Nephron progenitor cell (in vitro differentiated cells): ENCODE data around the gene MYL4.

Source experiments
- DNase-seq: peaks from one replicate; pipeline ENCODE4 v3.0.0; 2021
- H3K27ac Mint-ChIP-seq: 2 replicates; pipeline ENCODE4 v1.8.0; 2021; ENCODE audit warnings: mild to moderate bottlenecking, moderate library complexity, mixed read lengths
- H3K27me3 Mint-ChIP-seq: 2 replicates; pipeline ENCODE4 v1.8.0; 2021; ENCODE audit warnings: mild to moderate bottlenecking, low read depth, mixed read lengths; ENCODE audit not compliant: poor library complexity
- H3K36me3 Mint-ChIP-seq: 2 replicates; pipeline ENCODE4 v1.8.0; 2021; ENCODE audit warnings: low read depth, mixed read lengths
- H3K4me1 Mint-ChIP-seq: 2 replicates; pipeline ENCODE4 v1.8.0; 2021; ENCODE audit warnings: mixed read lengths
- H3K4me3 Mint-ChIP-seq: 2 replicates; pipeline ENCODE4 v1.8.0; 2021; ENCODE audit warnings: mild to moderate bottlenecking, moderate library complexity, mixed read lengths
- H3K9me3 Mint-ChIP-seq: 2 replicates; pipeline ENCODE4 v1.8.0; 2021; ENCODE audit warnings: mild to moderate bottlenecking, moderate library complexity, mixed read lengths
- CTCF ChIP-seq: fragments of 200-600 bp; sonication (generic); IDR thresholded peaks from 2 replicates; pipeline ENCODE4 v1.5.0; 2021; ENCODE audit warnings: antibody characterized with exemption

The MYL4 gene

GRCh38 chr17:47227862-47228261, 18.7 kb downstream of the MYL4 start:
- Mint-ChIP-seq H3K4me1 (peaks cover 51% of the 10 kb centered on the region), H3K36me3 (peaks cover 17% of the 10 kb centered on the region), H3K4me3 (no peak overlapping the region), H3K27ac (no peak overlapping the region), H3K27me3 (peaks cover 6% of the 10 kb centered on the region), H3K9me3 (peaks cover 27% of the 10 kb centered on the region)
- no peak for TF ChIP-seq CTCF
- no peak for DNase-seq

GRCh38 chr17:47229535-47230443, 20.6 kb downstream of the MYL4 start:
- H3K36me3 Mint-ChIP-seq, result no peaks in the 10 kb centered on the region
- H3K4me3 Mint-ChIP-seq, result peak overlapping the region; percentile 56
- peaks cover 45% of the 10 kb centered on the region for H3K4me1 Mint-ChIP-seq
- peak; percentile 77 for DNase-seq
- peak; percentile 98 for TF ChIP-seq CTCF
- H3K9me3 Mint-ChIP-seq, result peaks cover 12% of the 10 kb centered on the region
- peaks cover 6% of the 10 kb centered on the region for H3K27me3 Mint-ChIP-seq
- H3K27ac Mint-ChIP-seq, result no peak overlapping the region

- peaks cover 6% of the 10 kb centered on the region for H3K27me3 Mint-ChIP-seq
- H3K4me1 Mint-ChIP-seq, result peaks cover 35% of the 10 kb centered on the region
Observed at GRCh38 chr17:47230864-47231263, 21.7 kb downstream of the MYL4 start.

GRCh38 chr17:47231334-47231733, 22.2 kb downstream of the MYL4 start:
- Mint-ChIP-seq H3K4me3 (no peak overlapping the region), H3K27me3 (peaks cover 6% of the 10 kb centered on the region), H3K36me3 (no peaks in the 10 kb centered on the region), H3K27ac (no peak overlapping the region), H3K4me1 (peaks cover 40% of the 10 kb centered on the region), H3K9me3 (no peaks in the 10 kb centered on the region)
- no peak for TF ChIP-seq CTCF
- no peak for DNase-seq

More at GRCh38 chr17:47230864-47231263, 21.7 kb downstream of the MYL4 start:
- DNase-seq, result no peak
- no peaks in the 10 kb centered on the region for H3K36me3 Mint-ChIP-seq
- no peak overlapping the region for H3K4me3 Mint-ChIP-seq
- H3K27ac Mint-ChIP-seq, result no peak overlapping the region
- TF ChIP-seq CTCF, result no peak
- H3K9me3 Mint-ChIP-seq, result peaks cover 2% of the 10 kb centered on the region

- no peak overlapping the region for H3K4me3 Mint-ChIP-seq
- peaks cover 45% of the 10 kb centered on the region for H3K4me1 Mint-ChIP-seq
- peaks cover 6% of the 10 kb centered on the region for H3K27me3 Mint-ChIP-seq
- no peak for TF ChIP-seq CTCF
- H3K36me3 Mint-ChIP-seq, result no peaks in the 10 kb centered on the region
- no peak for DNase-seq
- H3K9me3 Mint-ChIP-seq, result no peaks in the 10 kb centered on the region
- no peak overlapping the region for H3K27ac Mint-ChIP-seq
Observed at GRCh38 chr17:47231866-47232265, 22.7 kb downstream of the MYL4 start.

GRCh38 chr17:47232465-47232864, 23.3 kb downstream of the MYL4 start:
- Mint-ChIP-seq H3K4me1 (peaks cover 51% of the 10 kb centered on the region), H3K4me3 (no peak overlapping the region), H3K9me3 (no peaks in the 10 kb centered on the region), H3K27me3 (peaks cover 3% of the 10 kb centered on the region), H3K27ac (peak overlapping the region; percentile 24), H3K36me3 (no peaks in the 10 kb centered on the region)
- DNase-seq, result no peak
- TF ChIP-seq CTCF, result no peak
